ENCODE data around the gene SIRT2.

- TF ChIP-seq ZNF24 (tag by site-specific recombination; IDR thresholded peaks at IDR 0.05) (0 out of 2 replicates have a peak, but pooled peaks have one; percentile 47), MEIS1 (CRISPR knock-in tag; IDR thresholded peaks at IDR 0.05; ENCODE audit: borderline replicate concordance) (no peak), CTCF (tag by site-specific recombination; IDR thresholded peaks at IDR 0.05) (no peak), MYNN (tag by site-specific recombination; IDR thresholded peaks at IDR 0.05; ENCODE audit: borderline replicate concordance) (no peak)
Observed at GRCh38 chr19:38930776-38931520, 31.5 kb upstream of the SIRT2 start, which contains the start of gene MRPS12.
